ENCODE measurements around the gene GABBR2.
"Not testable (repeated sequence)": the region's sequence is repeated elsewhere in the genome, so short reads cannot be mapped to it uniquely, and the experiment has no call there.

DNA sequence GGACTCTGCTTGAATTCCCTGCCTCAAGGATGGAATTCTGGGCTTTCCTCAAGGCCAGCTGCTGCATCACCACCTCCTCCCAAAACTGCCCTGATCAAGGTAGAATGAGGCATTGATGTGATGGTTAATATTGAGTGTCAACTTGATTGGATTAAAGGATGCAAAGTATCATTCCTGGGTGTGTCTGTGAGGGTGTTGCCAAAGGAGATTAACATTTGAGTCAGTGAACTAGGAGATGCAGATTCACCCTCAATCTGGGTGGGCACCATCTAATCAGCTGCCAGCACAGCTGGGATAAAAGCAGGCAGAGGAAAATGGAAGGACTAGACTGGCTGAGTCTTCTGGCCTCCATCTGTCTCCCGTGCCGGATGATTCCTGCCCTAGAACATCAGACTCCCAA, 23.9 kb downstream of the GABBR2 start:
- TF ChIP-seq, protein P1, sequence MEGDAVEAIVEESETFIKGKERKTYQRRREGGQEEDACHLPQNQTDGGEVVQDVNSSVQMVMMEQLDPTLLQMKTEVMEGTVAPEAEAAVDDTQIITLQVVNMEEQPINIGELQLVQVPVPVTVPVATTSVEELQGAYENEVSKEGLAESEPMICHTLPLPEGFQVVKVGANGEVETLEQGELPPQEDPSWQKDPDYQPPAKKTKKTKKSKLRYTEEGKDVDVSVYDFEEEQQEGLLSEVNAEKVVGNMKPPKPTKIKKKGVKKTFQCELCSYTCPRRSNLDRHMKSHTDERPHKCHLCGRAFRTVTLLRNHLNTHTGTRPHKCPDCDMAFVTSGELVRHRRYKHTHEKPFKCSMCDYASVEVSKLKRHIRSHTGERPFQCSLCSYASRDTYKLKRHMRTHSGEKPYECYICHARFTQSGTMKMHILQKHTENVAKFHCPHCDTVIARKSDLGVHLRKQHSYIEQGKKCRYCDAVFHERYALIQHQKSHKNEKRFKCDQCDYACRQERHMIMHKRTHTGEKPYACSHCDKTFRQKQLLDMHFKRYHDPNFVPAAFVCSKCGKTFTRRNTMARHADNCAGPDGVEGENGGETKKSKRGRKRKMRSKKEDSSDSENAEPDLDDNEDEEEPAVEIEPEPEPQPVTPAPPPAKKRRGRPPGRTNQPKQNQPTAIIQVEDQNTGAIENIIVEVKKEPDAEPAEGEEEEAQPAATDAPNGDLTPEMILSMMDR (IDR thresholded peaks at IDR 0.05; ENCODE audit: low read depth, low read length): not testable (repeated sequence)
- not testable (repeated sequence) for TF ChIP-seq EZH2phosphoT487 (IDR thresholded peaks at IDR 0.05; ENCODE audit: low read depth)

Data from OCI-LY3 (cell line).